ENCODE data around the gene NUP88. TPM values are rescaled to one million over a fixed set of nuclear protein-coding genes. Genes with fewer than 3 reads are reported as not detected.

NUP88 gene
- polyA plus RNA-seq, 1 donor from 2014 or later = 86.5 TPM

GRCh38 chr17:5429191-5429887 lies 9.9 kb upstream of the NUP88 start:
- no peaks in the 10 kb centered on the region for H3K9me2 ChIP-seq (ENCODE audit: insufficient read depth, low read length)
- H3K36me3 ChIP-seq (ENCODE audit: insufficient read depth, low read length) = peaks cover 15% of the 10 kb centered on the region

GRCh38 chr17:5425826-5426225 lies 6.4 kb upstream of the NUP88 start:
- Histone ChIP-seq H3K27me3 (ENCODE audit: insufficient read depth, low read depth, low read length) (no peaks in the 10 kb centered on the region), H3K4me2 (ENCODE audit: low read length) (no peak overlapping the region), H3F3A (ENCODE audit: insufficient read depth, low read length, poor library complexity, severe bottlenecking) (no peaks in the 10 kb centered on the region), H3K4me3 (ENCODE audit: low read length) (no peak overlapping the region), H4K20me1 (ENCODE audit: insufficient read depth) (no peaks in the 10 kb centered on the region), H3K36me3 (ENCODE audit: insufficient read depth, low read length) (peaks cover 5% of the 10 kb centered on the region), H3K79me2 (replicated peaks; ENCODE audit: insufficient read depth, low read length) (peaks cover 36% of the 10 kb centered on the region), H2AFZ (ENCODE audit: low read depth, low read length) (no peak overlapping the region), H3K9ac (ENCODE audit: low read length) (no peak overlapping the region), H3K9me3 (ENCODE audit: low read length) (no peaks in the 10 kb centered on the region), H3K9me2 (ENCODE audit: insufficient read depth, low read length) (no peaks in the 10 kb centered on the region), H3K27ac (ENCODE audit: low read length) (no peak overlapping the region)
- no peak for TF ChIP-seq EZH2 (IDR thresholded peaks at IDR 0.05; ENCODE audit: borderline replicate concordance, insufficient read depth, low read length, poor library complexity, severe bottlenecking)

More at GRCh38 chr17:5429191-5429887, 9.9 kb upstream of the NUP88 start:
- no peak for TF ChIP-seq EZH2 (IDR thresholded peaks at IDR 0.05; ENCODE audit: borderline replicate concordance, insufficient read depth, low read length, poor library complexity, severe bottlenecking)
- TF ChIP-seq POLR2AphosphoS5 (IDR thresholded peaks at IDR 0.05) = no peak
- no peak for TF ChIP-seq TAF1 (IDR thresholded peaks at IDR 0.05; ENCODE audit: low read depth)
- no peak for TF ChIP-seq REST (IDR thresholded peaks at IDR 0.05; ENCODE audit: borderline replicate concordance)
- TF ChIP-seq SMC3 (conservative IDR thresholded peaks at IDR 0.05; ENCODE audit: poor library complexity) = no peak
- TF ChIP-seq RAD21 (conservative IDR thresholded peaks at IDR 0.05) = no peak
- TF ChIP-seq MXI1 (conservative IDR thresholded peaks at IDR 0.05; ENCODE audit: poor library complexity, severe bottlenecking) = no peak
- TF ChIP-seq EP300 (conservative IDR thresholded peaks at IDR 0.05; ENCODE audit: poor library complexity, severe bottlenecking) = no peak
- TF ChIP-seq CTCF (IDR thresholded peaks at IDR 0.05; ENCODE audit: poor library complexity, severe bottlenecking) = no peak
- H2AFZ ChIP-seq (ENCODE audit: low read depth, low read length) = no peak overlapping the region
- H3F3A ChIP-seq (ENCODE audit: insufficient read depth, low read length, poor library complexity, severe bottlenecking) = no peaks in the 10 kb centered on the region
- H3K79me2 ChIP-seq (replicated peaks; ENCODE audit: insufficient read depth, low read length) = peaks cover 3% of the 10 kb centered on the region
- no peak overlapping the region for H3K27ac ChIP-seq (ENCODE audit: low read length)
- H3K27me3 ChIP-seq (ENCODE audit: insufficient read depth, low read depth, low read length) = no peaks in the 10 kb centered on the region
- no peak overlapping the region for H3K4me2 ChIP-seq (ENCODE audit: low read length)
- H4K20me1 ChIP-seq (ENCODE audit: insufficient read depth) = no peaks in the 10 kb centered on the region
- no peaks in the 10 kb centered on the region for H3K9me3 ChIP-seq (ENCODE audit: low read length)
- H3K9ac ChIP-seq (ENCODE audit: low read length) = no peak overlapping the region
- H3K4me3 ChIP-seq (ENCODE audit: low read length) = no peak overlapping the region
